Measurements from ENCODE around the gene TTC34. TPM values are rescaled to one million over a fixed set of nuclear protein-coding genes. Genes with fewer than 3 reads are reported as not detected.

The TTC34 gene
- polyA plus RNA-seq, 1 of the 3 experiments (the other 2 are of a cell fraction), result 0.16 TPM

- CTCF ChIA-PET, result interaction anchor here (0.5 kb wide), 1 partner anchor 618 kb away, joined by 3 read pairs; no protein-coding TSS in a partner anchor
- Histone ChIP-seq H3F3A (replicated peaks; ENCODE audit: insufficient read depth) (no peaks in the 10 kb centered on the region), H3K4me3 (ENCODE audit: low read depth in 2 of 2, low read length in 1 of 2) (no peak overlapping the region), H2AFZ (ENCODE audit: low read depth) (no peak overlapping the region), H3K36me3 (replicated peaks in 1 of 2; ENCODE audit: control insufficient read depth in 1 of 2, insufficient read depth in 2 of 2, low read length in 1 of 2) (no peaks in the 10 kb centered on the region), H3K27ac (ENCODE audit: low read depth in 2 of 2, low read length in 1 of 2) (no peak overlapping the region), H3K9me3 (no peaks in the 10 kb centered on the region), H3K79me2 (ENCODE audit: insufficient read depth) (no peaks in the 10 kb centered on the region), H4K20me1 (ENCODE audit: insufficient read depth) (no peaks in the 10 kb centered on the region), H3K27me3 (ENCODE audit: insufficient read depth) (no peaks in the 10 kb centered on the region), H3K9ac (no peak overlapping the region), H3K4me1 (ENCODE audit: control insufficient read depth in 1 of 2, insufficient read depth in 2 of 2, low read depth in 1 of 2, low read length in 1 of 2) (no peaks in the 10 kb centered on the region), H3K9me2 (no peaks in the 10 kb centered on the region), H3K4me2 (no peak overlapping the region)
- POLR2A ChIA-PET, result no interaction called here
- TF ChIP-seq SIN3A (IDR thresholded peaks at IDR 0.05; ENCODE audit: borderline replicate concordance, low read depth, low read length) (no peak), TCF12 (IDR thresholded peaks at IDR 0.05) (no peak), TEAD4 (IDR thresholded peaks at IDR 0.05; ENCODE audit: borderline replicate concordance, insufficient read depth) (no peak), FOXM1 (IDR thresholded peaks at IDR 0.05; ENCODE audit: low read depth) (no peak), CTCF (IDR thresholded peaks at IDR 0.05) (no peak), YY1 (IDR thresholded peaks at IDR 0.05; ENCODE audit: low read depth) (no peak), GATA2 (CRISPR knock-in tag; IDR thresholded peaks at IDR 0.05) (no peak), EP300 (IDR thresholded peaks at IDR 0.05; ENCODE audit: borderline replicate concordance in 1 of 2, low read depth in 1 of 2, low read length in 1 of 2) (no peak), MEF2A (IDR thresholded peaks at IDR 0.05; ENCODE audit: borderline replicate concordance, low read depth) (no peak), RXRA (IDR thresholded peaks at IDR 0.05; ENCODE audit: borderline replicate concordance, low read depth) (no peak), RCOR1 (IDR thresholded peaks at IDR 0.05; ENCODE audit: low read length) (no peak), MXI1 (IDR thresholded peaks at IDR 0.05; ENCODE audit: low read depth, low read length) (no peak), FOXJ3 (CRISPR knock-in tag; IDR thresholded peaks at IDR 0.05) (no peak), JUND (IDR thresholded peaks at IDR 0.05) (no peak), ZBTB33 (IDR thresholded peaks at IDR 0.05; ENCODE audit: borderline replicate concordance, low read depth) (no peak), PBX3 (IDR thresholded peaks at IDR 0.05) (no peak), RAD21 (IDR thresholded peaks at IDR 0.05; ENCODE audit: low read length) (no peak), NFIC (IDR thresholded peaks at IDR 0.05; ENCODE audit: borderline replicate concordance) (no peak), ELF1 (IDR thresholded peaks at IDR 0.05) (no peak), POLR2AphosphoS5 (IDR thresholded peaks at IDR 0.05; ENCODE audit: low read depth, low read length) (no peak)
- no peak for DNase-seq
- WGBS (ENCODE audit: low lambda C conversion rate), result 7% methylated on average over 7 of the region's 22 CpGs
Measured at GRCh38 chr1:2823921-2824610, 22.6 kb upstream of the TTC34 start.
